Measurements from ENCODE around the gene ETDC.

ETDC gene

DNA sequence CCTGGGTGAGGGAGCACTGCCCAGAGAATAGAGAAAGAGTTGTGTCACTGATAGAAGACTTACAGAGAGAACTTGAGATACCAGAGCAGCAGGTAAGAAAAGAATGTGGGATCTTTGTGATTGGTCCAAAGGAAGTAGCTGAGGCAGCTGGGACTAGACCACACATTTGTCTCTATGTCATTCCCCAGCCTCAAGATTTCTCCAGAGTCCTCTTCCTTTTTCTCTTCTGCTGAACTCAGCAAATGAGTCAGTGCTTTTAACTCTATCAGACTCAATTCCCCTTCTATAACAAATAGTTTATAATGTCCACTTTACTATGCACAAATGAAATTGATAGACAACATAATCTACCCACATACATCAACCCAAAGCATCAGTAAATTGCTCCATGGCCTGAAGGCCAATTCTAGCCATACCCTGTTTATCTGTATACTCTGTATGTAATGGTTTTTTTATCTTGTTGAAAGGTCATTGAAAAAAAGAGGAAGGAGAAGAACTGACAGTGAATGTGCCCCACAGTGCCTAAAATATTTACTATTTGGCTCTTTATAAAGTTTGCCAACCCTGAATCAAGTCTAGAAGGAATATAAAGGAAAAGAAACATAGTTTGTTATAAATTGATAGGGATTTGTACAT is 38.2 kb downstream of the ETDC start:
- no peak for DNase-seq

DNA sequence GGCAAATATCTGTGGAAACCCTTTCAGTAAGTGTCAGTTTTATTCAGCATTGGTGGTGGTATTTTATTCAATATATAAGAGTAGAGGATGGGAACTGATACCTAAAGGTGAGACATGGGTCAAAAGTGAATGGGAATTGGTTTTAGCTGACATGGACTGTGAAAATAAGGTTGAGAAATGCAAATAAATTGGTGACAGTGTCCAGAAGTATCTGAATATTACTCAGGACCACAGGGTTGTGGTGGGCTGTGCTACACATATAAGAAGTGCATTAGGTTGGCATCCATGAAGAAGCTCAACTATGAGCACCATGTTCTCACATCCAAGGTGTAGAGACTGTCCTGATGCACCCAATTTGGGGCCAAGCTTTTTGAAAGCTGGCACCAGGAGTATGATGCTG is 45.0 kb downstream of the ETDC start:
- no peak for DNase-seq

All from stimulated activated naive CD4-positive, alpha-beta T cell (primary cell).